Measurements from ENCODE around the gene TNK2. TPM values are rescaled to one million over a fixed set of nuclear protein-coding genes. Genes with fewer than 3 reads are reported as not detected.

Gene TNK2
- total RNA-seq, 1 experiment from 2014 or later: 55.1 TPM

DNA sequence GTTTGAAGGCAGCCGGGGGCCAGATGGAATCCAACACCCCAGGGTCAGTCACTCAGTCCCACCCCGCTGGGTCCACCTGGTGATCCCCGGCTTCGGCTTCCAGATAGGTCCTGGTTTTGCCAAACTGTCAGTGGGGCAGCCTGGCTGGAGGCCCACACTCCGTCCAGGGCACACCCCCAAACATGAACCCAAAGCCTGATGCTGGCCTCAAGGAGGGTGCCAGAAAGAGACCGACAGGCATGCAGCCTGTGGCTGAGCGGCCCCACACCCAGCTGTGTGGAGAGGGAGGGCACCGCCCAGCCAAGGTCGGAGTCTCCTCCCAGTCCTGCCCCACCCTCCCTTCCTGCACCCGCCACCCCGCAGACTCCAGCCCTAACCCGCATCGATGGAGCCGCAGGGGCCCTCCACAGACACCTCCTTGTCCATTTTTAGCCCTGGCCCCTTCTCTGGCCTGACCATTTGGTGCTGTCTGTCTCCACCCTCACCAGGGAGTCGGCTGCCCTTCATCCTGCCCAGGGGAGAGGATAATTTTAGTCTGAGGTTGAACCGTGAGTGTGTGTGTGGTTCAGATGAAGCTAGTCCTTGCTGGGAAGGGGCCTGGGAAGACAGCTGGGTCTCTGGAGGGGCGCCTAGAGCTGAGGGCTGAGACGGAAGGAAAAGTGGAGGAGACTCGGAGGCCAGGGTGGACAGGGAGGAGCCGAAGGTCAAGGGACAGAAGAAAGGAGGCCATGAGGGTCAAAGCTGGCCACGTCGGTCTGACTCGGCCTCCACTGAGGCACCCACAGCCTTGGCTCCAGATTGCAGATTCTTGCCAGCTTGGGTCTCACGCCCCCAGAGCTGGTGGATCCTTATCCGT is 23.1 kb downstream of the TNK2 start:
- Histone ChIP-seq H3K4me3 (replicated peaks in 1 of 2; ENCODE audit: low read depth in 1 of 2, low read length in 2 of 2) (no peak overlapping the region), H3K36me3 (ENCODE audit: control insufficient read depth in 1 of 2, insufficient read depth in 2 of 2, low read length in 2 of 2) (no peaks in the 10 kb centered on the region; a peak in 2 of 4 replicates), H3K4me2 (ENCODE audit: low read length) (no peak overlapping the region), H3K9ac (ENCODE audit: low read length) (no peak overlapping the region), H3K9me3 (ENCODE audit: control insufficient read depth in 1 of 2, insufficient read depth in 1 of 2, low read depth in 1 of 2, low read length in 2 of 2) (no peaks in the 10 kb centered on the region), H3K27me3 (ENCODE audit: insufficient read depth, low read length) (no peaks in the 10 kb centered on the region), H3K4me1 (ENCODE audit: control insufficient read depth in 1 of 2, insufficient read depth in 2 of 2, low read length in 2 of 2) (no peaks in the 10 kb centered on the region), H3K79me2 (ENCODE audit: insufficient read depth, low read length) (no peaks in the 10 kb centered on the region), H4K20me1 (ENCODE audit: insufficient read depth) (no peaks in the 10 kb centered on the region), H2AFZ (ENCODE audit: low read depth, low read length, poor library complexity, severe bottlenecking) (no peak overlapping the region), H3K9me2 (ENCODE audit: insufficient read depth) (no peaks in the 10 kb centered on the region), H3K27ac (ENCODE audit: low read depth, low read length) (no peak overlapping the region)
- BruUV-seq (replicated peaks): no TSS peak
- DNase-seq (ENCODE audit: low read depth, low spot score): no peak
- RAD21 ChIA-PET (ENCODE audit: low non-redundant PET in 1 of 2, low total read pairs in 2 of 2, uncharacterized antibody in 2 of 2, unreplicated experiment in 2 of 2): no interaction called here
- intact Hi-C loops (cut with micrococcal nuclease): no loop called here
- TF ChIP-seq CBX3 (IDR thresholded peaks at IDR 0.05; ENCODE audit: low read depth): no peak
- TF ChIP-seq, protein P1, sequence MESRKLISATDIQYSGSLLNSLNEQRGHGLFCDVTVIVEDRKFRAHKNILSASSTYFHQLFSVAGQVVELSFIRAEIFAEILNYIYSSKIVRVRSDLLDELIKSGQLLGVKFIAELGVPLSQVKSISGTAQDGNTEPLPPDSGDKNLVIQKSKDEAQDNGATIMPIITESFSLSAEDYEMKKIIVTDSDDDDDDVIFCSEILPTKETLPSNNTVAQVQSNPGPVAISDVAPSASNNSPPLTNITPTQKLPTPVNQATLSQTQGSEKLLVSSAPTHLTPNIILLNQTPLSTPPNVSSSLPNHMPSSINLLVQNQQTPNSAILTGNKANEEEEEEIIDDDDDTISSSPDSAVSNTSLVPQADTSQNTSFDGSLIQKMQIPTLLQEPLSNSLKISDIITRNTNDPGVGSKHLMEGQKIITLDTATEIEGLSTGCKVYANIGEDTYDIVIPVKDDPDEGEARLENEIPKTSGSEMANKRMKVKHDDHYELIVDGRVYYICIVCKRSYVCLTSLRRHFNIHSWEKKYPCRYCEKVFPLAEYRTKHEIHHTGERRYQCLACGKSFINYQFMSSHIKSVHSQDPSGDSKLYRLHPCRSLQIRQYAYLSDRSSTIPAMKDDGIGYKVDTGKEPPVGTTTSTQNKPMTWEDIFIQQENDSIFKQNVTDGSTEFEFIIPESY (IDR thresholded peaks at IDR 0.05; ENCODE audit: extremely low read depth, insufficient replicate concordance, low read length): no peak
- CTCF ChIA-PET: interaction anchor here (1.0 kb wide), 1 partner anchor 9 kb away, joined by 3 read pairs; no protein-coding TSS in a partner anchor
- POLR2A ChIA-PET: no interaction called here
- ATAC-seq: no peak

DNA sequence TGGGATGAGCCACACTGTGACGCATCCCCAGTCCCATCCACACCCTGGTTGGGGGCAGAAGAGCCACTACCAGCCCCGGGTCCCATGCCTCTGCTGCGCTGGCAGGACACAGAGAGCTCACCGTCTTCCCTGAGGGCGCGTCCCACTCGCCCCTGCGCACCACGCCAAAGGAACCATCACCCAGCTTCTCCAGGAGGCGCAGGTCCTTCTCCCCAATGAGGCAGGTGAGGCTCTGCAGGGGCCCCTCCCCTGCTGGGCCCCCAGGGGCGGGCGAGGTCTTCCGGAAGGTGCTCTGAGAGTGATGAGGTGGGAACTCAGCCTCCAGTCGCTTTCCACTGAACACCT is 23.7 kb downstream of the TNK2 start:
- H4K20me1 ChIP-seq (ENCODE audit: insufficient read depth): no peaks in the 10 kb centered on the region
- no peak overlapping the region for H3K27ac ChIP-seq (ENCODE audit: low read depth, low read length)
- no peak overlapping the region for H3K4me3 ChIP-seq (replicated peaks in 1 of 2; ENCODE audit: low read depth in 1 of 2, low read length in 2 of 2)
- no peak overlapping the region for H3K4me2 ChIP-seq (ENCODE audit: low read length)
- BruUV-seq (replicated peaks): no TSS peak
- no peaks in the 10 kb centered on the region for H3K4me1 ChIP-seq (ENCODE audit: control insufficient read depth in 1 of 2, insufficient read depth in 2 of 2, low read length in 2 of 2)
- no peak for ATAC-seq
- TF ChIP-seq, protein P2, sequence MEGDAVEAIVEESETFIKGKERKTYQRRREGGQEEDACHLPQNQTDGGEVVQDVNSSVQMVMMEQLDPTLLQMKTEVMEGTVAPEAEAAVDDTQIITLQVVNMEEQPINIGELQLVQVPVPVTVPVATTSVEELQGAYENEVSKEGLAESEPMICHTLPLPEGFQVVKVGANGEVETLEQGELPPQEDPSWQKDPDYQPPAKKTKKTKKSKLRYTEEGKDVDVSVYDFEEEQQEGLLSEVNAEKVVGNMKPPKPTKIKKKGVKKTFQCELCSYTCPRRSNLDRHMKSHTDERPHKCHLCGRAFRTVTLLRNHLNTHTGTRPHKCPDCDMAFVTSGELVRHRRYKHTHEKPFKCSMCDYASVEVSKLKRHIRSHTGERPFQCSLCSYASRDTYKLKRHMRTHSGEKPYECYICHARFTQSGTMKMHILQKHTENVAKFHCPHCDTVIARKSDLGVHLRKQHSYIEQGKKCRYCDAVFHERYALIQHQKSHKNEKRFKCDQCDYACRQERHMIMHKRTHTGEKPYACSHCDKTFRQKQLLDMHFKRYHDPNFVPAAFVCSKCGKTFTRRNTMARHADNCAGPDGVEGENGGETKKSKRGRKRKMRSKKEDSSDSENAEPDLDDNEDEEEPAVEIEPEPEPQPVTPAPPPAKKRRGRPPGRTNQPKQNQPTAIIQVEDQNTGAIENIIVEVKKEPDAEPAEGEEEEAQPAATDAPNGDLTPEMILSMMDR (IDR thresholded peaks at IDR 0.05 in 2 of 3, conservative IDR thresholded peaks at IDR 0.05 in 1 of 3; ENCODE audit: borderline replicate concordance in 1 of 3, insufficient read depth in 1 of 3, low read depth in 2 of 3, low read length in 2 of 3): no peak
- TF ChIP-seq SP1 (IDR thresholded peaks at IDR 0.05; ENCODE audit: low read depth): no peak
- POLR2A ChIA-PET: no interaction called here
- H2AFZ ChIP-seq (ENCODE audit: low read depth, low read length, poor library complexity, severe bottlenecking): no peak overlapping the region
- no peaks in the 10 kb centered on the region for H3K79me2 ChIP-seq (ENCODE audit: insufficient read depth, low read length)
- RAD21 ChIA-PET (ENCODE audit: low non-redundant PET in 1 of 2, low total read pairs in 2 of 2, uncharacterized antibody in 2 of 2, unreplicated experiment in 2 of 2): no interaction called here
- no peaks in the 10 kb centered on the region for H3K27me3 ChIP-seq (ENCODE audit: insufficient read depth, low read length)
- no peak for DNase-seq (ENCODE audit: low read depth, low spot score)
- CTCF ChIA-PET: no interaction called here
- H3K9me3 ChIP-seq (ENCODE audit: control insufficient read depth in 1 of 2, insufficient read depth in 1 of 2, low read depth in 1 of 2, low read length in 2 of 2): no peaks in the 10 kb centered on the region
- H3K9me2 ChIP-seq (ENCODE audit: insufficient read depth): no peaks in the 10 kb centered on the region
- no peak overlapping the region for H3K9ac ChIP-seq (ENCODE audit: low read length)
- no peaks in the 10 kb centered on the region; a peak in 2 of 4 replicates for H3K36me3 ChIP-seq (ENCODE audit: control insufficient read depth in 1 of 2, insufficient read depth in 2 of 2, low read length in 2 of 2)
- intact Hi-C loops (cut with micrococcal nuclease): no loop called here

Data from HCT116 (cell line).